ENCODE measurements around the gene CACNB2. TPM values are rescaled to one million over a fixed set of nuclear protein-coding genes. Genes with fewer than 3 reads are reported as not detected.

CACNB2 gene
- total RNA-seq, 2 experiments from 2014 or later: not detected

DNA sequence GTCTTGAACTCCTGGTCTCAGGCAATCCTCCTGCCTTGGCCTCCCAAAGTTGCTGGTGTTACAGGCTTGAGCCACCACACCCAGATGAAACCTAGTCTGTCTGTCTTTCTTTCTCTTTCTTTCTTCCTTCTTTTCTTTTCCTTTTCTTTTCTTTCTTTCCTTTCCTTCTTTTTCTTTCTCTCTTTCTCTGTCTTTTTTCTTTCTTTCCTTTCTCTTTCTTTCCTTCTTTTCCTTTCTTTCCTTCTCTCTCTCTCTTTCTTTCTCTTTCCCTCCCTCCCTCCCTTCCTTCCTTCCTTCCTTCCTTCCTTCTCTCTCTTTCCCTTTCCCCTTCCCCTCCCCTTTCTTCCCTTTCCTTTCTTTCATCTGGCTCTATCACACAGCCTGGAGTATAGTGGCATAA is 185.2 kb downstream of the CACNB2 start:
- ChIA-PET POLR2A (no interaction called here), CTCF (no interaction called here)

- ChIA-PET CTCF (no interaction called here), POLR2A (no interaction called here)
Measured at GRCh38 chr10:18325889-18326531, 185.8 kb downstream of the CACNB2 start.

DNA sequence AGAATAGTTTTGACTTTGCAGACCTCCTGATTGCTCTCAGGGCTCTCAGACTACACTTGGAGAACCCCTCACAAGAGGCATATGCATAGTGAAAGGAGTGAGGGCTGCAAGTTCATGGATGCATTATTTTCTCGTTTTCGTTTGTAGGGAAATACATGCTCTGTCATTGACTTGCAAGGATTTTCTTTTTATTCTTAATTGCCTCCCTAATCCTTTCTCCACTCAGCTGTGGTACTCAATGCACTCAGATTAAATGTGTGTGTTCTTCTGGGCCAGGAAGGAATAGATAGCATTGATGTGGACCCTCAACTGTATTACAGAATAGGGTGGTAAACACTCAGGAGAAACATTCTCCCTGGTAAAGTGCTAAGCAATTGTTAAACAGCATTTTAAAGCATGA is 188.7 kb downstream of the CACNB2 start:
- ChIA-PET POLR2A (no interaction called here), CTCF (no interaction called here)

- ChIA-PET POLR2A (no interaction called here), CTCF (no interaction called here)
Measured at GRCh38 chr10:18332048-18332447, 191.8 kb downstream of the CACNB2 start.

- ChIA-PET CTCF (no interaction called here), POLR2A (no interaction called here)
Measured at GRCh38 chr10:18332484-18332883, 192.3 kb downstream of the CACNB2 start.

- POLR2A ChIA-PET: no interaction called here
Measured at GRCh38 chr10:18333621-18334020, 193.4 kb downstream of the CACNB2 start.

GRCh38 chr10:18334116-18334867 is 194.1 kb downstream of the CACNB2 start:
- CTCF ChIA-PET: no interaction called here
- POLR2A ChIA-PET: no interaction called here

More at GRCh38 chr10:18333621-18334020, 193.4 kb downstream of the CACNB2 start:
- CTCF ChIA-PET: no interaction called here

GRCh38 chr10:18340496-18341051 is 200.3 kb downstream of the CACNB2 start:
- ChIA-PET CTCF (no interaction called here), POLR2A (no interaction called here)

DNA sequence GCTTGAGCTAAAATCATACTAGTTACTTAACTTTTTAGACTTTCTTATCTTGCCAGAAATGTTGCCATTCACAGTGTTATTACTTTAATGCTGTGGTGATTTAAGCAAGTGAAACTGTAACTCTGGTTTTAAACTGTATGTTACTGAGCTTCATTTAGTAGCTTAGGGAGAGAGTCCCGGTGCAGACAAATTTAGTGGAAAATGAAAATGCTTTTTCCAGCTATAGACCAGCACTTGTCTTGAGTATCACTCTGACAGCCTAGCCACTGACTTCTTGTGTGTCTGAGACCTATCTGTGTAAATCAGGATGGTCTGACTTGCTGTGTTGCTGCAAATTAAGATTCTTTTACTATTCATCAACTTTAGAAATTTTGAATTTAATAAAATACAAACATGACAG is 200.8 kb downstream of the CACNB2 start:
- CTCF ChIA-PET: no interaction called here
- POLR2A ChIA-PET: no interaction called here

DNA sequence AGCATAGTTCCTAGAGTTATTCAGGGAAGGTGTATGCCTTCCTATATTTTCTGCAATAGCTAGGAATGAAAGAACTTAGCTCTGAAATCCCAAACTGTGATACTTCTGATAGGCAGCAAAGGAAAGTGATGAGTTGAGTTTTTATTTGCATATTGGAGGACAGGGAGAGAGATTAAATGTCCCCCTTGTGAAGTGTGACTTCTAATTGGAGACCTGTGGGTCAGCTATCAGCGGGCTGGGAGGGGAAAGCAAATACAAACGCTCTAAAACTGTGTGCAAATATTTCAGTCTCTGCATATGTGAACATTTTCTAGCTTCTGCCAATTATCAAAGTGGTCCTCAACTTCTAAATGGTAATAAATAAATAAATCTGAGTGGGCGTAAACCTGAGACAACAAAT is 203.3 kb downstream of the CACNB2 start:
- CTCF ChIA-PET: no interaction called here
- POLR2A ChIA-PET: no interaction called here

GRCh38 chr10:18345308-18345707 is 205.1 kb downstream of the CACNB2 start:
- CTCF ChIA-PET: no interaction called here
- POLR2A ChIA-PET: no interaction called here

DNA sequence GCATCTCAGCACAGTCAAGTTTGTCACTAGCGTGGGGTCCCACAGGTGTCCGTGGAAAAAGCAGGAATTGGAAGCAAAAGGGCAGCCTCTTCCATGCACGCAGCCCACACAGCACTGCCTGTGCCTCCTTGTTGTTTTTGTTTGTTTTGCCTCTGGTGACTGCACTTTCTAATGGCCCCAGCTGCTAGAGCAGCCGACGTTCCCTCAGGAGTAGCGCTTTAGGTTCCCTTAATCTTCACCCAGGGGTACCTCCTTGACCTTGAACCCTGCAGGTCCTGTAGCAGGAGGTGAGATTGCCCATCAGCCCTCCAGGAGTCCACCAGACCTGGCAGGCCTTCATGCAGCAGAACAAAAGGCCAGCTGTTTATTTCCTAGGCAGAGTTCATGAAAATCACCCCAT is 210.1 kb downstream of the CACNB2 start:
- ChIA-PET POLR2A (no interaction called here), CTCF (no interaction called here)

DNA sequence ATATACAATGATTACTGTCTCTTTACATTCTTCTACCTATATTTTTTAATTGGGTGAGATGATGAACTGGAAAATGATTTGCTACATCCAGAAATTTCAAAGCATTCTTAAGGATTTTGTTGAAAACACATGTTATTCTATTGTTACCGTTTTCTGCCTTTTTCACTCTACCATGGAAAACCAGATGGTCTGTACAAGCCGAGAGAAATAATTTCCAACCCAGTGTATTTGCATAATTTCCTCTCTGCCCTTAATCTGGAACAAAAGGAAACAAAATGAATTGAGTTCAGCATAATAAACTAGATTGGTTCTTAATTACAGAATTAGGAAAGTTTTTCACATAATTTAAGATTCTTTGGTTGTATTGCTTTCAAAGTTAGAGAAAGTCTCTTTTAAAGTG is 211.2 kb downstream of the CACNB2 start:
- ChIA-PET POLR2A (no interaction called here), CTCF (no interaction called here)

- CTCF ChIA-PET: no interaction called here
- POLR2A ChIA-PET: no interaction called here
Measured at GRCh38 chr10:18352175-18352574, 212.0 kb downstream of the CACNB2 start.

DNA sequence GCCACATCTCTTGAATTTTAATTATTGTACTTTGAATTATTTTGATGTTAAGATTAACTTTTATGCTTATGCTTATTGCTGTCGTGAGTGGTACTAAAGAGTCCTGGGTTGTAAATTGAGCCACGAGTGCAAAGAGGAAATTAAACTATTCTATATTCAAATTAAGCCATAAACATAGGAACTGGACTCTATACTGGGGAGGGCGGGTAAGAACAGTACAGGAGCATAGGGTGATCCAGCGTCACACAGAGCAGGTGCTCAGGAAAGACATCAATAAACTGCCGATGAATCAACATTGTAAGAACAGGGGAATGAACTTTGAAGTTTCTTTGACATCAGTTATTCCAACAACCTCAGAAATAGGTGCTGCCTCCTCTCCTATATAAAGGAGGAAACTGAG is 219.6 kb downstream of the CACNB2 start:
- CTCF ChIA-PET: no interaction called here
- POLR2A ChIA-PET: no interaction called here

DNA sequence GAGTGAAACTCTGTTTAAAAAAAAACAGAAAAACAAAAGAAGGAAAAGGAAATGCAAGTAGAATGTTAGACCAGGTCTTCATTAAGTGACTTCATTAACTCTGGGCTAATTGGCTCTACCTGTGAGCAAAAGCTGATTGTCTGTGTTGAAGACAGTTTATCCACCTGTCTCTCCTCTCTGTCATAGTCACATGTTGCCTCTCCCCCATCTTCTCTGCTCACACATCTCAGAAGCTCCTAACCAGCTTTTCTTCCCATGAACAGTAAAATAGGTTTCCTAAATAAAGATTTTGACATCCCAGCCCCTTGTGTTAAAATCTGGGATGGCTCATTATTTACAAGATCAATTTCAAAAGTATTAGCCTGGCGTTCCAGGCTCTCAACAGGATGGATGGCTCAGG is 222.7 kb downstream of the CACNB2 start:
- ChIA-PET POLR2A (no interaction called here), CTCF (no interaction called here)

GRCh38 chr10:18364987-18365775 is 225.0 kb downstream of the CACNB2 start:
- CTCF ChIA-PET: no interaction called here
- POLR2A ChIA-PET: no interaction called here

GRCh38 chr10:18367840-18368239 is 227.6 kb downstream of the CACNB2 start:
- POLR2A ChIA-PET: no interaction called here
- CTCF ChIA-PET: no interaction called here

DNA sequence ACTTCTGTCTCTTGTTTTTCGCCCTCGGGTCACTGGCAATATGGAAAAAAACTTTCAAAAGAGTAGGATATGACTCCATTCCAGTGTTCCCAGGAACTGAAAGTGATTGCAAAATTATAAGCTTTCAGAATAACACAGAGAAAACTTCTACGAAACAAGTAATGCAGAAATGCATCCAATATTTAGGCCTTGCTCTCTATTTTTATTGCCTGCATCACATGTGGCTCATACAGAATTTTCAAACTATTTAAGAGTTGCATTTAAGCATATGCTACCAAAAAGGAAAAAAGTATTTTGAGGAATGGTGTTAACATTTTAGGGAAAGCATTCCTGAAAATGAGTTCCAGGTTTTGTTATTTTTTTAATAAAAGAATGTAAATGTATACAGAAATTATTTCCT is 228.0 kb downstream of the CACNB2 start:
- CTCF ChIA-PET: no interaction called here
- POLR2A ChIA-PET: no interaction called here

GRCh38 chr10:18368682-18369081 is 228.5 kb downstream of the CACNB2 start:
- ChIA-PET POLR2A (no interaction called here), CTCF (no interaction called here)

GRCh38 chr10:18369859-18370473 is 229.7 kb downstream of the CACNB2 start:
- ChIA-PET CTCF (no interaction called here), POLR2A (no interaction called here)
